ENCODE results near the gene FNDC3A.

The FNDC3A gene

GRCh38 chr13:48950501-48950875 lies 25.2 kb upstream of the FNDC3A start:
- DNase-seq, result no peak
- H3K27ac ChIP-seq, result no peak overlapping the region

GRCh38 chr13:48954081-48954480 lies 21.6 kb upstream of the FNDC3A start:
- no peak overlapping the region for H3K27ac ChIP-seq
- H3K4me3 ChIP-seq (ENCODE audit: low read depth, low read length), result no peak overlapping the region
- no peak for DNase-seq
- H3K27me3 ChIP-seq (ENCODE audit: insufficient read depth, low read depth, severe bottlenecking), result no peaks in the 10 kb centered on the region
- no peaks in the 10 kb centered on the region for H3K9me3 ChIP-seq (ENCODE audit: severe bottlenecking)
- H3K36me3 ChIP-seq, result no peaks in the 10 kb centered on the region
- TF ChIP-seq CTCF (IDR thresholded peaks at IDR 0.05; ENCODE audit: low read depth, low read length), result no peak

More at GRCh38 chr13:48950501-48950875, 25.2 kb upstream of the FNDC3A start:
- Histone ChIP-seq H3K9me3 (ENCODE audit: severe bottlenecking) (no peaks in the 10 kb centered on the region), H3K36me3 (no peaks in the 10 kb centered on the region), H3K27me3 (ENCODE audit: insufficient read depth, low read depth, severe bottlenecking) (no peaks in the 10 kb centered on the region), H3K4me3 (ENCODE audit: low read depth, low read length) (no peak overlapping the region)
- TF ChIP-seq CTCF (IDR thresholded peaks at IDR 0.05; ENCODE audit: low read depth, low read length), result no peak

- no peak for TF ChIP-seq CTCF (IDR thresholded peaks at IDR 0.05; ENCODE audit: low read depth, low read length)
- no peak overlapping the region for H3K4me3 ChIP-seq (ENCODE audit: low read depth, low read length)
Observed at GRCh38 chr13:48955536-48955935, 20.2 kb upstream of the FNDC3A start.

GRCh38 chr13:48961379-48961778 lies 14.3 kb upstream of the FNDC3A start:
- no peak overlapping the region for H3K4me3 ChIP-seq (ENCODE audit: low read depth, low read length)
- no peak for DNase-seq
- H3K27me3 ChIP-seq (ENCODE audit: insufficient read depth, low read depth, severe bottlenecking), result no peaks in the 10 kb centered on the region
- no peaks in the 10 kb centered on the region for H3K36me3 ChIP-seq
- no peak for TF ChIP-seq CTCF (IDR thresholded peaks at IDR 0.05; ENCODE audit: low read depth, low read length)
- H3K9me3 ChIP-seq (ENCODE audit: severe bottlenecking), result no peaks in the 10 kb centered on the region
- H3K27ac ChIP-seq, result no peak overlapping the region

More at GRCh38 chr13:48955536-48955935, 20.2 kb upstream of the FNDC3A start:
- Histone ChIP-seq H3K9me3 (ENCODE audit: severe bottlenecking) (no peaks in the 10 kb centered on the region), H3K27me3 (ENCODE audit: insufficient read depth, low read depth, severe bottlenecking) (no peaks in the 10 kb centered on the region), H3K36me3 (no peaks in the 10 kb centered on the region), H3K27ac (no peak overlapping the region)
- DNase-seq, result no peak

- no peaks in the 10 kb centered on the region for H3K36me3 ChIP-seq
- no peak for TF ChIP-seq CTCF (IDR thresholded peaks at IDR 0.05; ENCODE audit: low read depth, low read length)
- H3K27ac ChIP-seq, result no peak overlapping the region
- DNase-seq, result no peak
- no peak overlapping the region for H3K4me3 ChIP-seq (ENCODE audit: low read depth, low read length)
- no peaks in the 10 kb centered on the region for H3K9me3 ChIP-seq (ENCODE audit: severe bottlenecking)
- H3K27me3 ChIP-seq (ENCODE audit: insufficient read depth, low read depth, severe bottlenecking), result no peaks in the 10 kb centered on the region
Observed at GRCh38 chr13:48962281-48962680, 13.4 kb upstream of the FNDC3A start.

- no peak overlapping the region for H3K27ac ChIP-seq
- DNase-seq, result no peak
- no peaks in the 10 kb centered on the region for H3K27me3 ChIP-seq (ENCODE audit: insufficient read depth, low read depth, severe bottlenecking)
- no peaks in the 10 kb centered on the region for H3K9me3 ChIP-seq (ENCODE audit: severe bottlenecking)
- no peaks in the 10 kb centered on the region for H3K36me3 ChIP-seq
- H3K4me3 ChIP-seq (ENCODE audit: low read depth, low read length), result no peak overlapping the region
- no peak for TF ChIP-seq CTCF (IDR thresholded peaks at IDR 0.05; ENCODE audit: low read depth, low read length)
Observed at GRCh38 chr13:48965736-48966135, 10.0 kb upstream of the FNDC3A start.
